B cell (primary cell): Measurements from ENCODE around the gene APLF. TPM values are rescaled to one million over a fixed set of nuclear protein-coding genes. Genes with fewer than 3 reads are reported as not detected.
"Not testable (repeated sequence)": the region's sequence is repeated elsewhere in the genome, so short reads cannot be mapped to it uniquely, and the experiment has no call there.

Experiments
- ATAC-seq: fragments of 200-7000 bp; cut with Tn5 transposase; one replicate; pipeline ENCODE4 v1.10.0; 2021; ENCODE audit warnings: low read depth, mild to moderate bottlenecking, moderate number of reproducible peaks, moderate library complexity
- CTCF ChIA-PET: fragments of 350-600 bp; sonication (Branson Sonifier 250); formaldehyde crosslinking; loops from one replicate; lab custom pipeline; 2021; ENCODE audit warnings: antibody characterized with exemption, inconsistent platforms; lab: Charles Lee
- POLR2A ChIA-PET: fragments of 350-600 bp; sonication (Branson Sonifier 250); formaldehyde crosslinking; loops from one replicate; lab custom pipeline; 2021; ENCODE audit warnings: antibody characterized with exemption; lab: Charles Lee
- DNase-seq: peaks from one replicate; pipeline ENCODE4 v3.0.0; 2013
- H2AFZ ChIP-seq: 2 replicates; pipeline ENCODE4 v1.6.1; 2012; ENCODE audit warnings: mild to moderate bottlenecking, low read depth, low read length; ENCODE audit not compliant: insufficient read depth, poor library complexity, severe bottlenecking
- H3K27ac ChIP-seq, 2 donors: 1 replicate in 1 of 2; 2 replicates in 1 of 2; pipeline ENCODE4 v1.5.1; 2012 to 2013; ENCODE audit warnings: low read length in 2 of 2, mild to moderate bottlenecking in 2 of 2, moderate library complexity in 1 of 2
- H3K27me3 ChIP-seq, 4 experiments: fragments of 200-600 bp in 1 of 4; sonication (generic) in 1 of 4; replicated peaks in 1 of 4; 1 replicate in 2 of 4; 2 replicates in 2 of 4; pipeline versions ENCODE4 v1.6.1 to v1.7.0; 2013 to 2016; ENCODE audit warnings: low read length in 3 of 4, mild to moderate bottlenecking in 2 of 4, mixed read lengths in 1 of 4, moderate library complexity in 1 of 4; ENCODE audit not compliant: insufficient read depth in 4 of 4, control insufficient read depth in 3 of 4; ENCODE audit errors: control extremely low read depth in 1 of 4
- H3K36me3 ChIP-seq, 2 experiments: replicated peaks in 1 of 2; 1 replicate in 1 of 2; 2 replicates in 1 of 2; pipeline versions ENCODE4 v1.6.1 to v1.7.1; 2013; ENCODE audit warnings: low read length in 1 of 2; ENCODE audit not compliant: insufficient read depth in 2 of 2, control insufficient read depth in 1 of 2; ENCODE audit errors: control extremely low read depth in 1 of 2, extremely low read depth in 1 of 2
- H3K4me1 ChIP-seq, 2 donors: fragments of 200-600 bp in 1 of 2; sonication (generic) in 1 of 2; 1 replicate in 1 of 2; 2 replicates in 1 of 2; pipeline versions ENCODE4 v1.5.1 to v1.6.1; 2013 to 2017; ENCODE audit warnings: low read length in 2 of 2; ENCODE audit not compliant: control insufficient read depth in 2 of 2, insufficient read depth in 2 of 2
- H3K4me2 ChIP-seq: replicated peaks from 2 replicates; pipeline ENCODE3; 2012; ENCODE audit warnings: mild to moderate bottlenecking, low read depth, low read length; ENCODE audit not compliant: poor library complexity, severe bottlenecking
- H3K4me3 ChIP-seq, 5 experiments: fragments of 200-600 bp in 1 of 5; sonication (generic) in 1 of 5; 1 replicate in 3 of 5; 2 replicates in 2 of 5; pipeline versions ENCODE4 v1.5.1 to v1.7.0; 2011 to 2016; ENCODE audit warnings: low read length in 4 of 5, mild to moderate bottlenecking in 4 of 5, low read depth in 2 of 5, control low read depth in 1 of 5, moderate library complexity in 1 of 5; ENCODE audit not compliant: insufficient read depth in 1 of 5; ENCODE audit errors: control extremely low read depth in 1 of 5, extremely low read depth in 1 of 5
- H3K79me2 ChIP-seq: fragments of 200-600 bp; sonication (generic); one replicate; pipeline ENCODE4 v1.6.0; 2016; ENCODE audit warnings: low read length; ENCODE audit not compliant: control insufficient read depth, insufficient read depth
- H3K9ac ChIP-seq: fragments of 200-600 bp; sonication (generic); 2 replicates; pipeline ENCODE4 v1.6.1; 2017; ENCODE audit warnings: mild to moderate bottlenecking, low read length, moderate library complexity
- H3K9me3 ChIP-seq, 3 donors: one replicate each; pipeline versions ENCODE4 v1.6.1 to v1.7.1; 2013; ENCODE audit warnings: low read length in 2 of 3; ENCODE audit not compliant: control insufficient read depth in 2 of 3, insufficient read depth in 1 of 3; ENCODE audit errors: control extremely low read depth in 1 of 3
- H4K20me1 ChIP-seq: 2 replicates; pipeline ENCODE4 v1.6.0; 2012; ENCODE audit warnings: mild to moderate bottlenecking, low read length; ENCODE audit not compliant: insufficient read depth, control insufficient read depth, poor library complexity, severe bottlenecking
- H3K27ac Mint-ChIP-seq: one replicate; pipeline ENCODE4 v1.8.0; 2021; ENCODE audit warnings: mixed read lengths
- H3K27me3 Mint-ChIP-seq: one replicate; pipeline ENCODE4 v1.8.0; 2021; ENCODE audit warnings: mixed read lengths
- H3K4me1 Mint-ChIP-seq: one replicate; pipeline ENCODE4 v1.8.0; 2021; ENCODE audit warnings: mixed read lengths
- H3K4me3 Mint-ChIP-seq: one replicate; pipeline ENCODE4 v1.8.0; 2021; ENCODE audit warnings: mixed read lengths
- H3K9me3 Mint-ChIP-seq: one replicate; pipeline ENCODE4 v1.8.0; 2022; ENCODE audit warnings: mixed read lengths; ENCODE audit not compliant: insufficient read depth
- CTCF ChIP-seq: fragments of 200-600 bp; IDR thresholded peaks from one replicate; pipeline ENCODE4 v1.8.0; 2022; ENCODE audit warnings: antibody characterized with exemption, mild to moderate bottlenecking
- EZH2 ChIP-seq: IDR thresholded peaks from 2 replicates; pipeline ENCODE4 v1.6.1; 2012; ENCODE audit warnings: borderline replicate concordance, low read depth, mild to moderate bottlenecking, moderate library complexity, low read length; ENCODE audit not compliant: insufficient read depth, poor library complexity, severe bottlenecking
- WGBS: methylation state at CpG from one replicate; pipeline ENCODE4 v1.1.5; 2013; ENCODE audit warnings: missing lambda C conversion rate; ENCODE audit not compliant: insufficient coverage; 5-methylcytosine and 5-hydroxymethylcytosine counted together
- intact Hi-C: fragments of 100-400 bp; cut with micrococcal nuclease; formaldehyde crosslinking; loops from one replicate; pipeline ENCODE4 v1.10.0; 2022
- polyA plus RNA-seq: library from polyadenylated mRNA; depleted of rRNA; stranded (reverse); fragments of >200 nt; gene quantifications from 2 replicates; pipeline ENCODE4 v1.2.3, GENCODE V29; 2012
- total RNA-seq, 2 donors: library from RNA; stranded (reverse); fragments of 120-200 nt in 1 of 2; gene quantifications; 1 replicate in 1 of 2; 2 replicates in 1 of 2; pipeline versions ENCODE4 v1.2.3 to v1.2.4, GENCODE V29; 2013 to 2022

The APLF gene
- total and polyA plus RNA-seq, 2 donors (not counting 1 experiment from before 2014, with no cell fraction given), result 1.3 to 6.3 TPM

DNA sequence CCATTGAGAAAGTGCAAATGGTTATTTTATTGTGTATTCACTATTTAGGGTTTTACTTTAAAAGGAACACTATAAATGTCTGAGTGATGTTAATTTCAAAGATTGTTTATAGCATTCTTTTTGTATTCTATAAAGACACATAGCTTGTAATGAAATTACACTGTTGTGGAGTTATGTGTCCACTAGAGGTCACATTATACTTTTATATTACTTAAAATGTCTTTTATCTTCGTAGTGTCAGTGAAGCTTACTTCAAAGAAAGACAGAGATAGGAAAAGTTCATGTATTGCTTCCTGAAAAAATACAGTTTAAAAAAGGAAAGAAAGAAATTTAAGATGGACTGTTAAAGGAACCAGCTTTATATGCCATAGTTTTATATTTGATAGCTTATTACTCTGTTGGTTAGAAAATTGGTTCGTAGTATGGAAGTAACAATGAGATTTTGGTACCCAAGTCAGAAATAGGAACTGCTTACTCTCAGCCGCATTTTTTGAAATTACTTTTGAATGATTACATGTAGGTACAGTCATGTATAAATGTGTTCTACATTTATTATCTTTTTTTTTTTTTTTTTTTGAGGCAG is 20.5 kb downstream of the APLF start:
- peak overlapping the region; percentile 27 for H2AFZ ChIP-seq
- no peak overlapping the region for H3K9ac ChIP-seq
- no peak overlapping the region for H3K27ac ChIP-seq
- TF ChIP-seq CTCF (peak; percentile 76), EZH2 (no peak)
- H4K20me1 ChIP-seq, result no peaks in the 10 kb centered on the region
- H3K9me3 ChIP-seq, result no peaks in the 10 kb centered on the region
- peaks cover 3% of the 10 kb centered on the region for H3K79me2 ChIP-seq
- POLR2A ChIA-PET, result interaction anchor here (0.6 kb wide), 1 partner anchor 26 kb away, joined by 3 read pairs; no protein-coding TSS in a partner anchor
- Mint-ChIP-seq H3K4me3 (no peak overlapping the region), H3K27me3 (no peaks in the 10 kb centered on the region), H3K9me3 (no peaks in the 10 kb centered on the region), H3K27ac (no peak overlapping the region), H3K4me1 (peaks cover 4% of the 10 kb centered on the region)
- H3K27me3 ChIP-seq, result no peaks in the 10 kb centered on the region
- no CpG with 5 or more reads among the region's 3 CpGs for WGBS
- H3K36me3 ChIP-seq, result no peaks in the 10 kb centered on the region
- peaks cover 0 to 2% of the 10 kb centered on the region in 2 donors for H3K4me1 ChIP-seq
- ATAC-seq (no peak), DNase-seq (peak; percentile 50)
- intact Hi-C loops, result loop anchor here (1.0 to 2.0 kb wide), 2 partner anchors 21 to 437 kb away; partner anchors contain the start of genes APLF and FBXO48
- CTCF ChIA-PET, result interaction anchor here (0.6 to 9.5 kb wide), 41 partner anchors 8 to 523 kb away, joined by 3 to 142 read pairs (median 4); partner anchors contain the start of genes APLF and FBXO48
- H3K4me2 ChIP-seq, result peak overlapping the region; percentile 42
- no peak overlapping the region for H3K4me3 ChIP-seq

DNA sequence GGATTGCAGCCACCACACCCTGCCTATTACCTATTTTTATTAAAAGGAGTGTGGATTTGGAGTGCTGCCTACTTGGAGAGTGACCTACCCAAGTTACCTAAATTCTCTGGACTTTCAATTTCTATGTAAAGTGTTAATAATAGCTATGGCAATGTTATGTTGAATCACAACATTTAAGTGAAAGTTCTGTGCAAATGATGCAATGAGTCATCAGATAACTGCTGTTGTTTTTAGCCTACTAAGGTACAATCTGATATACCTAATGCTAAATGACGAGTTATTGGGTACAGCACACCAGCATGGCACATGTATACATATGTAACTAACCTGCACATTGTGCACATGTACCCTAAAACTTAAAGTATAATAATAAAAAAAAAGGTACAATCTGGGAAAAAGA is 21.2 kb downstream of the APLF start:
- H3K4me1 Mint-ChIP-seq, intact Hi-C loops, DNase-seq, H3K27me3 ChIP-seq, H3K4me2 ChIP-seq, H3K9me3 ChIP-seq, H3K9ac ChIP-seq, H4K20me1 ChIP-seq, H3K4me1 ChIP-seq, H3K27ac ChIP-seq, H3K79me2 ChIP-seq, H3K27me3 Mint-ChIP-seq, ATAC-seq, H2AFZ ChIP-seq, H3K4me3 Mint-ChIP-seq, H3K27ac Mint-ChIP-seq, H3K36me3 ChIP-seq, H3K9me3 Mint-ChIP-seq, POLR2A ChIA-PET, H3K4me3 ChIP-seq: not testable (repeated sequence)
- no CpG with 5 or more reads among the region's 1 CpG for WGBS
- CTCF ChIA-PET, result interaction anchor here (0.8 to 9.5 kb wide), 18 partner anchors 8 to 523 kb away, joined by 3 to 142 read pairs (median 5); partner anchors contain the start of genes APLF and FBXO48
